ENCODE results near the gene TDRD10. TPM values are rescaled to one million over a fixed set of nuclear protein-coding genes. Genes with fewer than 3 reads are reported as not detected.
"Not testable (repeated sequence)": the region's sequence is repeated elsewhere in the genome, so short reads cannot be mapped to it uniquely, and the experiment has no call there.

The TDRD10 gene
- total RNA-seq, 4 donors from 2014 or later: 0.61 to 4.2 (median 0.62) TPM

- H3K27ac ChIP-seq: no peak overlapping the region
- DNase-seq: no peak
These were observed 18.3 kb downstream of the TDRD10 start for GRCh38 chr1:154520333-154520732.

GRCh38 chr1:154521695-154522094, 19.7 kb downstream of the TDRD10 start:
- Histone ChIP-seq H3K9me3 (no peaks in the 10 kb centered on the region), H3K27ac (no peak overlapping the region), H3K4me1 (peaks cover 0 to 5% of the 10 kb centered on the region in 2 donors), H3K4me3 (no peak overlapping the region), H3K36me3 (no peaks in the 10 kb centered on the region), H3K27me3 (no peaks in the 10 kb centered on the region)
- no peak for ATAC-seq
- intact Hi-C loops (cut with DNase I; ENCODE audit: low total_unique reads): loop anchor here (5.0 kb wide), 1 partner anchor 34 kb away; no protein-coding TSS in a partner anchor
- no peak for TF ChIP-seq CTCF (IDR thresholded peaks at IDR 0.05 in 4 of 5, conservative IDR thresholded peaks at IDR 0.05 in 1 of 5)
- no peak for TF ChIP-seq POLR2A (IDR thresholded peaks at IDR 0.05)
- no peak for DNase-seq
- in situ Hi-C loops (cut with MboI; ENCODE audit: low sequenced_read_pairs in 4 of 4): no loop called here

More at GRCh38 chr1:154520333-154520732, 18.3 kb downstream of the TDRD10 start:
- in situ Hi-C loops (cut with MboI; ENCODE audit: low sequenced_read_pairs in 4 of 4) (no loop called here), intact Hi-C loops (cut with DNase I; ENCODE audit: low total_unique reads) (loop anchor here (5.0 kb wide), 1 partner anchor 33 kb away; no protein-coding TSS in a partner anchor)
- peaks cover 0 to 5% of the 10 kb centered on the region in 2 donors for H3K4me1 ChIP-seq
- peak in 1 of 2 donors; percentile 26 for ATAC-seq
- no peaks in the 10 kb centered on the region for H3K9me3 ChIP-seq
- H3K27me3 ChIP-seq: no peaks in the 10 kb centered on the region
- TF ChIP-seq POLR2A (IDR thresholded peaks at IDR 0.05) (no peak), CTCF (IDR thresholded peaks at IDR 0.05 in 4 of 5, conservative IDR thresholded peaks at IDR 0.05 in 1 of 5) (no peak)
- no peaks in the 10 kb centered on the region for H3K36me3 ChIP-seq
- no peak overlapping the region for H3K4me3 ChIP-seq

- Histone ChIP-seq H3K27me3 (no peaks in the 10 kb centered on the region), H3K9me3 (no peaks in the 10 kb centered on the region), H3K36me3 (no peaks in the 10 kb centered on the region), H3K4me3 (no peak overlapping the region), H3K4me1 (peaks cover 0 to 5% of the 10 kb centered on the region in 2 donors), H3K27ac (no peak overlapping the region)
- no peak for TF ChIP-seq POLR2A (IDR thresholded peaks at IDR 0.05)
- TF ChIP-seq CTCF (IDR thresholded peaks at IDR 0.05 in 4 of 5, conservative IDR thresholded peaks at IDR 0.05 in 1 of 5): no peak
- DNase-seq: no peak
- ATAC-seq: no peak
- in situ Hi-C loops (cut with MboI; ENCODE audit: low sequenced_read_pairs in 4 of 4): no loop called here
- intact Hi-C loops (cut with DNase I; ENCODE audit: low total_unique reads): loop anchor here (5.0 kb wide), 1 partner anchor 38 kb away; no protein-coding TSS in a partner anchor
These were observed 22.9 kb downstream of the TDRD10 start for GRCh38 chr1:154524881-154525280.

- H3K36me3 ChIP-seq: no peaks in the 10 kb centered on the region
- intact Hi-C loops (cut with DNase I; ENCODE audit: low total_unique reads) (no loop called here), in situ Hi-C loops (cut with MboI; ENCODE audit: low sequenced_read_pairs in 4 of 4) (no loop called here)
- H3K4me1 ChIP-seq: no peaks in the 10 kb centered on the region
- H3K27me3 ChIP-seq: no peaks in the 10 kb centered on the region
- no peak overlapping the region for H3K4me3 ChIP-seq
- H3K27ac ChIP-seq: no peak overlapping the region
- TF ChIP-seq CTCF (IDR thresholded peaks at IDR 0.05 in 4 of 5, conservative IDR thresholded peaks at IDR 0.05 in 1 of 5): no peak
- no peak for TF ChIP-seq POLR2A (IDR thresholded peaks at IDR 0.05)
- no peaks in the 10 kb centered on the region for H3K9me3 ChIP-seq
- no peak for DNase-seq
- ATAC-seq: no peak
These were observed 25.2 kb downstream of the TDRD10 start for GRCh38 chr1:154527192-154527591.

GRCh38 chr1:154529308-154529707, 27.3 kb downstream of the TDRD10 start:
- no peaks in the 10 kb centered on the region for H3K4me1 ChIP-seq
- H3K4me3 ChIP-seq: no peak overlapping the region
- intact Hi-C loops (cut with DNase I; ENCODE audit: low total_unique reads): no loop called here
- H3K36me3 ChIP-seq: no peaks in the 10 kb centered on the region
- DNase-seq (no peak), ATAC-seq (no peak)
- H3K9me3 ChIP-seq: no peaks in the 10 kb centered on the region
- TF ChIP-seq POLR2A (IDR thresholded peaks at IDR 0.05): no peak
- TF ChIP-seq CTCF (IDR thresholded peaks at IDR 0.05 in 4 of 5, conservative IDR thresholded peaks at IDR 0.05 in 1 of 5): no peak
- in situ Hi-C loops (cut with MboI; ENCODE audit: low sequenced_read_pairs in 4 of 4): no loop called here
- no peaks in the 10 kb centered on the region for H3K27me3 ChIP-seq
- H3K27ac ChIP-seq: no peak overlapping the region

GRCh38 chr1:154531950-154532349, 29.9 kb downstream of the TDRD10 start:
- H3K4me1 ChIP-seq; in situ Hi-C loops (cut with MboI; ENCODE audit: low sequenced_read_pairs in 4 of 4); H3K27ac ChIP-seq; intact Hi-C loops (cut with DNase I; ENCODE audit: low total_unique reads); DNase-seq; H3K27me3 ChIP-seq; H3K36me3 ChIP-seq; H3K9me3 ChIP-seq; H3K4me3 ChIP-seq; ATAC-seq: not testable (repeated sequence)

Measured in gastrocnemius medialis (tissue), 4 donors.